PC-3 (cell line): Measurements from ENCODE around the gene PBX4. TPM values are rescaled to one million over a fixed set of nuclear protein-coding genes. Genes with fewer than 3 reads are reported as not detected.
A peak's percentile ranks its signal among the peaks of the same experiment; 100 is the strongest.

Source experiments
- ATAC-seq: fragments of 200-7000 bp; cut with Tn5 transposase; 2 replicates; pipeline ENCODE4 v1.9.1; 2020; ENCODE audit warnings: mild to moderate bottlenecking, moderate library complexity
- BruUV-seq: library from RNA; stranded (reverse); fragments of 400-500 nt; replicated peaks from 2 replicates; lab custom pipeline; 2021; lab: Mats Ljungman, UMichigan
- CTCF ChIA-PET: fragments of 300-600 bp; sonication (Branson Sonifier 250); formaldehyde crosslinking; loops from one replicate; lab custom pipeline; 2022; ENCODE audit warnings: antibody characterized with exemption; lab: Charles Lee
- POLR2A ChIA-PET: fragments of 300-600 bp; sonication (Branson Sonifier 250); formaldehyde crosslinking; loops from one replicate; lab custom pipeline; 2022; ENCODE audit warnings: antibody characterized with exemption; ENCODE audit not compliant: unreplicated experiment; lab: Charles Lee
- DNase-seq: peaks from one replicate; pipeline ENCODE4 v3.0.0-alpha.2; 2015
- H2AFZ ChIP-seq: fragments of 300-600 bp; sonication (generic); 2 replicates; pipeline ENCODE4 v1.6.0; 2016; ENCODE audit warnings: antibody characterized with exemption, low read length
- H3F3A ChIP-seq: fragments of 300-600 bp; sonication (generic); one replicate; pipeline ENCODE4 v1.6.0; 2017; ENCODE audit warnings: antibody characterized with exemption, low read length, control low read depth, mild to moderate bottlenecking; ENCODE audit not compliant: unreplicated experiment
- H3K27ac ChIP-seq: fragments of 300-600 bp; sonication (generic); 2 replicates; pipeline ENCODE4 v1.5.1; 2016; ENCODE audit warnings: mild to moderate bottlenecking, low read length
- H3K27me3 ChIP-seq: fragments of 300-600 bp; sonication (generic); 2 replicates; pipeline ENCODE4 v1.6.1; 2016; ENCODE audit warnings: low read length, mixed read lengths
- H3K36me3 ChIP-seq: fragments of 300-600 bp; sonication (generic); 2 replicates; pipeline ENCODE4 v1.6.1; 2016; ENCODE audit warnings: low read depth, mixed run types, low read length, mixed read lengths
- H3K4me1 ChIP-seq: fragments of 300-600 bp; sonication (generic); 2 replicates; pipeline ENCODE4 v1.5.1; 2016; ENCODE audit warnings: low read length; ENCODE audit not compliant: insufficient read depth
- H3K4me2 ChIP-seq: fragments of 300-600 bp; sonication (generic); 2 replicates; pipeline ENCODE4 v1.6.0; 2016; ENCODE audit warnings: low read length
- H3K4me3 ChIP-seq: fragments of 300-600 bp; sonication (generic); 2 replicates; pipeline ENCODE4 v1.5.1; 2016; ENCODE audit warnings: mild to moderate bottlenecking, low read length, mixed read lengths
- H3K79me2 ChIP-seq: fragments of 300-600 bp; sonication (generic); 2 replicates; pipeline ENCODE4 v1.6.1; 2017; ENCODE audit warnings: low read length, mixed read lengths
- H3K9ac ChIP-seq: fragments of 300-600 bp; sonication (generic); 2 replicates; pipeline ENCODE4 v1.6.0; 2016; ENCODE audit warnings: mild to moderate bottlenecking, low read length
- H3K9me2 ChIP-seq: fragments of 300-600 bp; sonication (generic); replicated peaks from 2 replicates; pipeline ENCODE4 v1.6.1; 2016; ENCODE audit warnings: mixed run types, low read length, mixed read lengths
- H3K9me3 ChIP-seq: fragments of 300-600 bp; sonication (generic); 2 replicates; pipeline ENCODE4 v1.6.1; 2016; ENCODE audit warnings: low read length, mixed read lengths
- H4K20me1 ChIP-seq: fragments of 300-600 bp; sonication (generic); 2 replicates; pipeline ENCODE4 v1.6.1; 2016; ENCODE audit warnings: low read length, mixed read lengths
- CTCF ChIP-seq: fragments of 300-600 bp; sonication (generic); conservative IDR thresholded peaks from 2 replicates; pipeline ENCODE4 v1.5.1; 2017; ENCODE audit warnings: antibody characterized with exemption, low read depth, mild to moderate bottlenecking, low read length
- EZH2 ChIP-seq: fragments of 300-600 bp; sonication (generic); IDR thresholded peaks from one replicate; pipeline ENCODE4 v1.6.1; 2017; ENCODE audit warnings: antibody characterized with exemption, mild to moderate bottlenecking, low read length; ENCODE audit not compliant: unreplicated experiment
- EZH2phosphoT487 ChIP-seq: fragments of 300-600 bp; sonication (generic); IDR thresholded peaks from 2 replicates; pipeline ENCODE4 v1.6.1; 2018; ENCODE audit warnings: mild to moderate bottlenecking, antibody characterized with exemption, low read length, borderline replicate concordance
- intact Hi-C: fragments of 100-400 bp; cut with micrococcal nuclease; formaldehyde crosslinking; loops from 2 replicates; pipeline ENCODE4 v1.9.0; 2023
- total RNA-seq: library from RNA; depleted of rRNA; stranded (reverse); fragments of >200 nt; gene quantifications from 2 replicates; pipeline ENCODE4 v1.2.3, GENCODE V29; 2014

The PBX4 gene
- total RNA-seq, 1 experiment from 2014 or later = 6.9 TPM

GRCh38 chr19:19642506-19643157 is 24.1 kb upstream of the PBX4 start:
- Histone ChIP-seq H3K9me2 (no peaks in the 10 kb centered on the region), H3K4me1 (peaks cover 3% of the 10 kb centered on the region; the same call in 1 of the 2 replicates), H2AFZ (peak overlapping the region; percentile 92), H3F3A (no peaks in the 10 kb centered on the region), H3K4me2 (peak overlapping the region; percentile 94), H3K9ac (peak overlapping the region; percentile 77), H3K9me3 (no peaks in the 10 kb centered on the region), H3K27me3 (no peaks in the 10 kb centered on the region), H3K4me3 (peak overlapping the region; percentile 91), H3K79me2 (0 out of 2 replicates have a peak, but pooled peaks cover 6% of the 10 kb centered on the region), H3K36me3 (peaks cover 10% of the 10 kb centered on the region; the same call in 1 of the 2 replicates), H3K27ac (no peak overlapping the region), H4K20me1 (no peaks in the 10 kb centered on the region)
- POLR2A ChIA-PET = no interaction called here
- ATAC-seq = peak; percentile 32
- peak; percentile 11 for DNase-seq
- CTCF ChIA-PET = no interaction called here
- BruUV-seq = no TSS peak
- intact Hi-C loops = loop anchor here (1.0 to 5.0 kb wide), 2 partner anchors 90 to 110 kb away; no protein-coding TSS in a partner anchor
- TF ChIP-seq EZH2phosphoT487 (no peak), CTCF (no peak), EZH2 (no peak)

- intact Hi-C loops = no loop called here
- DNase-seq (no peak), ATAC-seq (no peak)
- no peaks in the 10 kb centered on the region for H3F3A ChIP-seq
- H3K4me1 ChIP-seq = no peaks in the 10 kb centered on the region
- peaks cover 3% of the 10 kb centered on the region; the same call in 1 of the 2 replicates for H3K36me3 ChIP-seq
- H3K4me2 ChIP-seq = no peak overlapping the region
- H3K4me3 ChIP-seq = no peak overlapping the region
- H3K27ac ChIP-seq = no peak overlapping the region
- ChIA-PET POLR2A (no interaction called here), CTCF (no interaction called here)
- no peak overlapping the region for H3K9ac ChIP-seq
- H3K27me3 ChIP-seq = no peaks in the 10 kb centered on the region
- no peaks in the 10 kb centered on the region for H4K20me1 ChIP-seq
- 0 out of 2 replicates have a peak, but pooled peaks cover 6% of the 10 kb centered on the region for H3K79me2 ChIP-seq
- H2AFZ ChIP-seq = no peak overlapping the region
- H3K9me3 ChIP-seq = no peaks in the 10 kb centered on the region
- TF ChIP-seq CTCF (no peak), EZH2phosphoT487 (no peak), EZH2 (no peak)
- no peaks in the 10 kb centered on the region for H3K9me2 ChIP-seq
- no TSS peak for BruUV-seq
These were observed 19.2 kb upstream of the PBX4 start for GRCh38 chr19:19637523-19638251.
